GM19025 (cell line): ENCODE measurements around the gene MT1H.
"Not testable (repeated sequence)": the region's sequence is repeated elsewhere in the genome, so short reads cannot be mapped to it uniquely, and the experiment has no call there.

ENCODE experiments used
- ATAC-seq: cut with Tn5 transposase; IDR thresholded peaks from one replicate; pipeline ENCODE4 v1.9.1; 2021; ENCODE audit warnings: mild to moderate bottlenecking, low read depth, moderate library complexity; ENCODE audit not compliant: unreplicated experiment

Gene MT1H

GRCh38 chr16:56711862-56712261, 42.2 kb downstream of the MT1H start:
- ATAC-seq, result no peak

- no peak for ATAC-seq
These were observed 44.2 kb downstream of the MT1H start for GRCh38 chr16:56713794-56714193.

GRCh38 chr16:56715126-56715525, 45.5 kb downstream of the MT1H start:
- no peak for ATAC-seq

- ATAC-seq, result no peak
These were observed 47.1 kb downstream of the MT1H start for GRCh38 chr16:56716761-56717160.

- not testable (repeated sequence) for ATAC-seq
These were observed 47.9 kb downstream of the MT1H start for GRCh38 chr16:56717532-56717931.
